Gastroesophageal sphincter (tissue), 3 donors: ENCODE data around the gene UBE4B.

ENCODE experiments used
- CTCF ChIP-seq, 4 experiments: fragments of 200-600 bp in 2 of 4; fragments of 450-650 bp in 2 of 4; sonication (generic) in 1 of 4; IDR thresholded peaks; one replicate each; pipeline ENCODE4 v1.5.1; 2017 to 2019; ENCODE audit warnings: antibody characterized with exemption in 4 of 4, mild to moderate bottlenecking in 2 of 4, moderate library complexity in 2 of 4
- EP300 ChIP-seq: sonication (generic); formaldehyde crosslinking; IDR thresholded peaks from one replicate; pipeline ENCODE4 v1.6.1; 2017; ENCODE audit warnings: antibody characterized with exemption, mild to moderate bottlenecking
- POLR2A ChIP-seq, 2 donors: fragments of 450-650 bp; IDR thresholded peaks; one replicate each; pipeline ENCODE4 v1.6.1; 2017; ENCODE audit warnings: antibody characterized with exemption in 2 of 2, mild to moderate bottlenecking in 2 of 2, moderate library complexity in 1 of 2
- POLR2AphosphoS5 ChIP-seq: sonication (generic); formaldehyde crosslinking; IDR thresholded peaks from one replicate; pipeline ENCODE4 v1.6.1; 2017; ENCODE audit warnings: antibody characterized with exemption

GRCh38 chr1:10132852-10133251, 100.1 kb downstream of the UBE4B start:
- TF ChIP-seq CTCF (IDR thresholded peaks at IDR 0.05) (no peak), POLR2A (IDR thresholded peaks at IDR 0.05) (no peak), EP300 (no peak), POLR2AphosphoS5 (no peak)
